ENCODE data around the gene TP73.

Gene TP73

DNA sequence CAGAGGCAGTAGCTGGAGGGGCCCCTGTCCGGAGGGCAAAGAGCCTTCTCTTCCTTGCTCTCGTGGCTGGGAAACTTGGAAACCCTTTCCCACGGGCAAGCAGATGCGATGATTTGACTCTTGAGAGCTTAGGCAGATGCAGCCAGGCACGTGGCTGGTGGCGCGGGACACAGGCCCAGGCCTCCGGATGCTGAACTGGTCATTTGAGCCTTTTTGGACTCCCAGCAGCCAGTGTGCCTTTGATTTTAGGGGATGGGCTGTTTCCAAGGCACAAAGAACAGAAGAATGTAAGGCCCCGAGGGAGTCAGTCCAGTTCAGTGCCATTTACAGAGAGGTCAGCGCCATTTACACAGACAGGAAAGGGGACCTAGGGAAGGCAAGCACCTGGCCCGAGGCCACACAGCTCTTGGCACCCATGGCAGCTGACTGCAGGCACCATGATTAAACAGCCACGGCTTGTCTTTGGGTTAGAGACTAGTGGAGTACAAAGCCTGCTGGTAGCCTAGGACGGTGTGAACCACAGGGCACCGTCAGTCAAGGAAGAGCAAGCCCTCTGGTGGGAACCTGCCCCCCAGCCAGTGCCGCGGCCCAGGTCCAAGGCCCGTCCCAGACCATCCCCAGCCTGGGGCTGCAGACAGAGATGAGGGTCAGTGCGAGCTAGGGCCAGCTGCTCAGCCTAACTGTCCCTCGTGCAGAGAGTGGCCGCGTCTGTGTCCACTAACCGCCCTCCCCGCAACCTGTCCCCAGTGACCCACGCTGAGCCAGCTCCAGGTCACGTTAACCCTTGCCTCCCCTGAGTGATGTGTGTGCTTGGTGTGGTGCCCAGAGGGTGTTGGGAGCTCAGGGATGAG is 79.5 kb downstream of the TP73 start:
- no peak for DNase-seq

DNA sequence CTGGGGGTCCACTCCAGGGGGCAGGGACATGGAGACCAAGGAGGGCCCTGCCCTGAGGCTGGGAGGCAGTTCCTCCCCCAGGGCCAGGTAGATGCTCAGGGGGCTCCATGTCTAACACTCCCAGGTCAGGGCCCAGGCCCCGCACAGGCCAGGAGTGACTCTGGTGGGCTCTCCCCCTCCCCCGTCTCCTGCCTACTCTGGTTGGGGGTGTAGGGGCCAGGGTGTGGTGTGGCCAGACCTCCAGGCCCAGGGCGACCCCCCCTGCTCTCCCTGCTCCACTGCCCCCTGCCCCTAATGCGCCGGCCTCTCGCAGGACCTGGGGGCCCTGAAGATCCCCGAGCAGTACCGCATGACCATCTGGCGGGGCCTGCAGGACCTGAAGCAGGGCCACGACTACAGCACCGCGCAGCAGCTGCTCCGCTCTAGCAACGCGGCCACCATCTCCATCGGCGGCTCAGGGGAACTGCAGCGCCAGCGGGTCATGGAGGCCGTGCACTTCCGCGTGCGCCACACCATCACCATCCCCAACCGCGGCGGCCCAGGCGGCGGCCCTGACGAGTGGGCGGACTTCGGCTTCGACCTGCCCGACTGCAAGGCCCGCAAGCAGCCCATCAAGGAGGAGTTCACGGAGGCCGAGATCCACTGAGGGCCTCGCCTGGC is 80.2 kb downstream of the TP73 start:
- no peak for DNase-seq

DNA sequence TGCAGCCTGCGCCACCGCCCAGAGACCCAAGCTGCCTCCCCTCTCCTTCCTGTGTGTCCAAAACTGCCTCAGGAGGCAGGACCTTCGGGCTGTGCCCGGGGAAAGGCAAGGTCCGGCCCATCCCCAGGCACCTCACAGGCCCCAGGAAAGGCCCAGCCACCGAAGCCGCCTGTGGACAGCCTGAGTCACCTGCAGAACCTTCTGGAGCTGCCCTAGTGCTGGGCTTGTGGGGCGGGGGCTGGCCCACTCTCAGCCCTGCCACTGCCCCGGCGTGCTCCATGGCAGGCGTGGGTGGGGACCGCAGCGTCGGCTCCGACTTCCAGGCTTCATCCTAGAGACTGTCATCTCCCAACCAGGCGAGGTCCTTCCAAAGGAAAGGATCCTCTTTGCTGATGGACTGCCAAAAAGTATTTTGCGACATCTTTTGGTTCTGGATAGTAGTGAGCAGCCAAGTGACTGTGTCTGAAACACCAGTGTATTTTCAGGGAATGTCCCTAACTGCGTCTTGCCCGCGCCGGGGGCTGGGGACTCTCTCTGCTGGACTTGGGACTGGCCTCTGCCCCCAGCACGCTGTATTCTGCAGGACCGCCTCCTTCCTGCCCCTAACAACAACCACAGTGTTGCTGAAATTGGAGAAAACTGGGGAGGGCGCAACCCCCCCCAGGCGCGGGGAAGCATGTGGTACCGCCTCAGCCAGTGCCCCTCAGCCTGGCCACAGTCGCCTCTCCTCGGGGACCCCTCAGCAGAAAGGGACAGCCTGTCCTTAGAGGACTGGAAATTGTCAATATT is 81.0 kb downstream of the TP73 start:
- DNase-seq: no peak

GRCh38 chr1:3733883-3734589 is 81.7 kb downstream of the TP73 start:
- no peak for DNase-seq

DNA sequence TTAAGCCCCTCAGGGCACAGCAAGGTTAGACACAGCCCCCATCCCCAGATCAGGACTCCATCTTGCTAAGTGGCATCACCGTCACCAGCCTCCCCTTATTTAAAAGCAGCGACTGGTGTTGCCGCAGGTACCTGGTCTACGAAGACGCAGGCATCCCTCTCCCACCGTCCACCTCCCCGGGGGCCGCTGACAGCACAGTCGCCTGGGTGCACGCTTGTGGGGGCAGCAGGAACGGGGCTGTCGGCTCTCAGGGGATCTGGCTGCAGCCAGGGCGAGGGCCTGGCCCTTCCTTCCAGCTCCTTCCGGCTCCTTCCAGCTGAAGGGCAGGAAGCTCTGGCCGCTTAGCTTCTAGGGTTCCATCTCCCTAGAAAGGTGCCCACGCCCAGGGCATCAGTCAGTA is 82.3 kb downstream of the TP73 start:
- no peak for DNase-seq

GRCh38 chr1:3735027-3735681 is 82.8 kb downstream of the TP73 start:
- DNase-seq: no peak

- no peak for DNase-seq
Observed at GRCh38 chr1:3735688-3736087, 83.4 kb downstream of the TP73 start.

DNA sequence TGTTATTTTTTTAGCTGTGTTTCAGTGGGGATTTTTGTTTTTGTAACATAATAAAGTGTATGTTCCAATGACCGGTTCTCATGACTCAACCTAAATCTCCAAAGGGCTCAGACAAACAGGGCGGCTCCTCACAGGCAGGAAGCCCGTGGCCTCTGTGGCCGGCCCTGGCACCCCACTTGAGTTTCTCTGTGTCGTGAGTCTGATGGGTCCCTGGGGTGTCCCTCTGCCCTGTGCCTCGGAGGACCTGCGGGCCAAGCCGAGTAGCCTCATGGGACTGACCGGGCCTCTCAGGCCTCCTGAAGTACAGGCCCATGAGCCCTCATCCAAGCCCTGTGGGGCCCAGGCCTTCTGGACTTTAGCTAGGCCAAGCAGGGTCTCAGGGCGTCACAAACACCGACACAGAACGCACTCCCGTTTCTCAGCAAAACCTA is 83.8 kb downstream of the TP73 start:
- DNase-seq: no peak

DNA sequence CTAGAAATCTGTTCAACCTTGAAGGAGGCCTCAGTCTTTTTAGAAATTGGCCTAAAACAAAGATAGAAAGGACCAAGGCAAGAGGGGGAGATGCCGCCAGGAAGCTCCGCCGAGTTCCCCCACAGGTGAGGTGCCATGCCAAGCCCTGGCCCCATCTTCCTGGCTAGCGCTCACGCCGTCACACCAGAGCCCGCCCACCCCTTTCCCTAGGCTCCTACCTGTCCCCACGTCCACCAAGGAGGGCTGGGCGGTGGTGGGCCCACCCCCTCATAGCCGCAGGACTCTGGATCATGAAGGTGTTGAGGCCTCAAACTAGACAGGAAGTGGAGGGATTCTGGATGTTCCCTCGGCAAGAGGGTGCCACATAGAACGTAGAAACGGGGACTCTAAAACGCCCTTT is 84.4 kb downstream of the TP73 start:
- no peak for DNase-seq

DNA sequence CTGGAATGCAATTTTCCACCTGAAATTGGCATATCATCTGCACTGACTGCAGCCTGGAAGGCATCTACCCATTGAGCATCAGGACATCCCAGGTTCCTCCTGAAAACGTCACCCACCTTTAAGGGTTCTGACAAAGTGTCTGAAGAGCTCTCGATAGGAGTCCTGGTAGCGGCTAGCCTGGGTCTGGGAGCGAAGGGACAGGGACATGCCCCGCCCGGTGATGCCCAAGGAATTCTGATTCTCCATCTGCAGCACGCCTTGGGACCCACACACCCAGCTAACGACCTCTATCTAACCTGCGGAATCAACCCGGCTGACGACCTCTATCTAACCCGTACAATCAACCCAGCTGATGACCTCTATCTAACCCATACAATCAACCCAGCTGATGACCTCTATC is 86.6 kb downstream of the TP73 start:
- no peak for DNase-seq

GRCh38 chr1:3740042-3740441 is 87.7 kb downstream of the TP73 start:
- DNase-seq: no peak

- DNase-seq: no peak
Observed at GRCh38 chr1:3740752-3741151, 88.4 kb downstream of the TP73 start.

GRCh38 chr1:3741566-3742438 is 89.5 kb downstream of the TP73 start:
- DNase-seq: no peak

DNA sequence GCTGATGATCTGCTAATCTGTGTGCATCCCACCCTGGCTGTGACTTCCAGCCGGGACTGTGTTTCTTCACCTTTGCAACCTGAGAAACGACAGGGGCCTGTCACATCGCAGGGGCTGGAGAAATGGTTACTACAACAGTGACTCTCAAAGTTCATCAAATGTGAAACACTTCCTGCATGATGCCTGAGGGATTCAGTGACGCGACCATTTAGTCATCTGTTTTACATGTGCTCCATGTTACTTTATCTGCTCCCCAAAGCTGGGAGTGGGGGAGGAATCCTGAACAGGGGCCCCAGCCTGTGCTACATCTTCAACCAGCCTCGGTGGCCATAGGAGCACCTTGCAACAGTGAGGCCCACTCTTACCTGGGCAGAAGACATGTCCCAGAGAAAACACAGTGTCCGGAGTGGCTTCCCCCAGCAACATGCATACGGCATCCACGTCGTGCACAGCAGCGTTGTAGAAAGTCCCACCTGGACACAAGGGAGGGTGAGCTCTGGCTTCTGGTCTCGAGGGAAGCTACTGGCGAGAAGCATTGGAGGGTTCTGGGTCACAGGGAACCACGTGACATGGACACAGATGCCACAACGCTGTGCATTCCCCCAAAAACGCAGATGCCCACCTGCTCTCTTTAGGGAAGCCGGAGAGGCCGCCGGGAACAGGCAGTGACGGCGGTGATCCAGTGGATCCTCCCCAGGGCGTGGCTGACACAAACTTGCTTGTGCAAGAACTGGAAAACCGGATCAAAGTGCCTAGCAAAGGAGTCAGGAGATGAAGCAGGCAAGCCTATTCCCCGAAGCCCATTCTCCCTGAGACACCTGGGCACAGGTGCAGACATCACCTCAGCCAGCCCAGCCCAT is 90.4 kb downstream of the TP73 start:
- no peak for DNase-seq

GRCh38 chr1:3743421-3743820 is 91.1 kb downstream of the TP73 start:
- no peak for DNase-seq

GRCh38 chr1:3743826-3744225 is 91.5 kb downstream of the TP73 start:
- DNase-seq: no peak

GRCh38 chr1:3744646-3745045 is 92.3 kb downstream of the TP73 start:
- no peak for DNase-seq

DNA sequence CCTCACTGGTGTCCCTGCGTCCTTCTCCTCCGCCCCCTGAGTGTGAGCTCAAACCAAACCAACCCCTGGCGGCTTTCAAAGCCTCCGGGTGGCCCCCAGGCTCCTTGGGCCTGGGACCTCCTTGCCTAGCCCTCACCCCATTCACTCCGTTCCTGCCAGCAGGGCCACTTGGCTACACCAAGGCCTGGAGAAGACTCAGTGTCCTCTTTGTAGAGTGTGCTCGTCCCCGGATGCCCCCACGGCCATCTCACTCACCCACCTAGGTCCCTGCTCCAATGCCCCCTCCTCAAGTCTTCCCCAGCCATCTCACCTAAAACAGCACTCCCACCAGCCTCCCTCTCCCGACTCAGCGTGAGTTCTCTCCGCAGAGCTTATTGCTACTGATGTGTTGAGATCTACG is 92.8 kb downstream of the TP73 start:
- no peak for DNase-seq

DNA sequence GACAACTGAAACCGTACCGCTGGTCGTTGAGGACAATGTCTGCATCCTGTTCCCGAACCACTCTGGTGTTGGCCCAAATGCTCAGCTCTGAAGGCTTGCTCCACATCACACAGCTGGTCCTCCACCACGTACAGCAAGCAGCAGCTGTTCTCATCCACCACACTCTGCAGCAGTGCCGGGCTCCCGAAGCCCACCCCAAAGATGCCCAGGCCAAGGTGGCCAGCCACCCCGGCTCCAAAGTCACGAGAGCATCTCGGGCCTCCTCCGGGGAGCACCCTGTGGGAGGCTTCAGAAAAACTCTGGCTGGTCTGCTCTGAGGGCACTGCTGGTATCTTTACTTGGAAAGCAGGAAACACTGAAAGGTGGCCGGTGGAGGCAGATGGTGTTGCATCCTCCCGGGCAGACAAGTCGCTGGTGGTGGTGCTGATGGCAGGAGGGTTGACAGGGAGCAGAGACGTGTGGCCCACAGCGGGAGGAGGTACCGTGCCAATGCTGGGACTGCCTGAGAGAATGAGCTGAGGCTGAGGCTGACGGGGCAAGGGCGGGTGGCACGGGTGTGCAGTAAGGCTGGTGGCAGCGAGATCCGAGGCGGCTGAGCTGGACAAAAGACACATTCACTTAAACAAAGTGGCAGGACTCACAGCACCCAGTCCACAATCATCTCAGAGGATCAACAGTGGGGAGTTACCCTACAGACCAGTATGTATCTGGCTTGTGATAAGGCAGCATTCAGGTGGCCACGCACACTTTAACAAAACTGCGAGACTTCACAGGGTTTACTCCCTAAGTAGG is 93.5 kb downstream of the TP73 start:
- no peak for DNase-seq

- DNase-seq: no peak
Observed at GRCh38 chr1:3746389-3746829, 94.1 kb downstream of the TP73 start.
